IMR-90 (cell line): ENCODE data around the gene GIMAP8. TPM values are rescaled to one million over a fixed set of nuclear protein-coding genes. Genes with fewer than 3 reads are reported as not detected.

Source experiments
- ATAC-seq: fragments of 200-7000 bp; cut with Tn5 transposase; 2 replicates; pipeline ENCODE4 v1.9.1; 2020; ENCODE audit warnings: low read depth, mild to moderate bottlenecking, moderate library complexity
- BruUV-seq: library from RNA; stranded (reverse); fragments of 400-500 nt; replicated peaks from 2 replicates; lab custom pipeline; 2021; lab: Mats Ljungman, UMichigan
- CTCF ChIA-PET: fragments of 300-600 bp; formaldehyde crosslinking; extraction: SDS; loops from one replicate; lab custom pipeline; 2021; ENCODE audit warnings: antibody characterized with exemption; lab: Yijun Ruan, JAX
- POLR2A ChIA-PET: fragments of 300-600 bp; sonication (Branson Sonifier 250); formaldehyde crosslinking; loops from one replicate; lab custom pipeline; 2022; ENCODE audit warnings: antibody characterized with exemption; ENCODE audit not compliant: unreplicated experiment; lab: Charles Lee
- DNase-seq: peaks from one replicate; pipeline ENCODE4 v3.0.0; 2013
- H2AFZ ChIP-seq: replicated peaks from 2 replicates; pipeline ENCODE3; 2013; ENCODE audit warnings: low read length, mild to moderate bottlenecking; ENCODE audit not compliant: poor library complexity
- H2AK5ac ChIP-seq: 2 replicates; pipeline ENCODE4 v1.6.1; 2013; ENCODE audit warnings: low read depth, low read length, inconsistent platforms
- H2AK9ac ChIP-seq: replicated peaks from 2 replicates; pipeline ENCODE3; 2013; ENCODE audit warnings: mild to moderate bottlenecking, low read depth, low read length, moderate library complexity; ENCODE audit not compliant: poor library complexity
- H2BK120ac ChIP-seq: 2 replicates; pipeline ENCODE4 v1.6.1; 2013; ENCODE audit warnings: low read depth, low read length, inconsistent platforms
- H2BK15ac ChIP-seq: 3 replicates; pipeline ENCODE4 v1.6.1; 2013; ENCODE audit warnings: low read depth, low read length, inconsistent platforms
- H2BK20ac ChIP-seq: 2 replicates; pipeline ENCODE4 v1.6.1; 2013; ENCODE audit warnings: low read depth, mild to moderate bottlenecking, inconsistent platforms, low read length, moderate library complexity
- H2BK5ac ChIP-seq: 2 replicates; pipeline ENCODE4 v1.6.1; 2013; ENCODE audit warnings: mild to moderate bottlenecking, low read depth, low read length, inconsistent platforms; ENCODE audit not compliant: poor library complexity, severe bottlenecking
- H3K14ac ChIP-seq: replicated peaks from 2 replicates; pipeline ENCODE4 v1.6.1; 2013; ENCODE audit warnings: low read depth, low read length, inconsistent platforms
- H3K18ac ChIP-seq: 2 replicates; pipeline ENCODE4 v1.6.1; 2013; ENCODE audit warnings: low read depth, low read length, control low read depth
- H3K23ac ChIP-seq: 2 replicates; pipeline ENCODE4 v1.6.1; 2013; ENCODE audit warnings: low read depth, low read length, inconsistent platforms
- H3K27ac ChIP-seq: 2 replicates; pipeline ENCODE4 v1.5.1; 2013; ENCODE audit warnings: mild to moderate bottlenecking, control low read depth, low read length; ENCODE audit not compliant: insufficient read depth
- H3K27me3 ChIP-seq: 2 replicates; pipeline ENCODE4 v1.6.1; 2013; ENCODE audit warnings: low read length; ENCODE audit not compliant: control insufficient read depth, insufficient read depth
- H3K36me3 ChIP-seq: 2 replicates; pipeline ENCODE4 v1.6.1; 2013; ENCODE audit warnings: low read length, mixed read lengths; ENCODE audit not compliant: control insufficient read depth, insufficient read depth
- H3K4ac ChIP-seq: 2 replicates; pipeline ENCODE4 v1.6.1; 2013; ENCODE audit warnings: low read depth, low read length, inconsistent platforms
- H3K4me1 ChIP-seq: 2 replicates; pipeline ENCODE4 v1.6.1; 2013; ENCODE audit warnings: low read length, mixed read lengths; ENCODE audit not compliant: control insufficient read depth, insufficient read depth
- H3K4me2 ChIP-seq: 2 replicates; pipeline ENCODE4 v1.6.1; 2013; ENCODE audit warnings: low read depth, mild to moderate bottlenecking, control low read depth, low read length, moderate library complexity
- H3K4me3 ChIP-seq: 2 replicates; pipeline ENCODE4 v1.5.1; 2013; ENCODE audit warnings: low read depth, mild to moderate bottlenecking, control low read depth, low read length, moderate library complexity; ENCODE audit not compliant: insufficient read depth
- H3K56ac ChIP-seq: 2 replicates; pipeline ENCODE4 v1.6.1; 2013; ENCODE audit warnings: low read length, inconsistent platforms; ENCODE audit not compliant: insufficient read depth; ENCODE audit errors: extremely low read depth
- H3K79me1 ChIP-seq, 2 experiments: 2 replicates each; pipeline ENCODE4 v1.6.1; 2013; ENCODE audit warnings: low read length in 2 of 2, inconsistent platforms in 1 of 2, low read depth in 1 of 2
- H3K9ac ChIP-seq: 2 replicates; pipeline ENCODE4 v1.6.1; 2013; ENCODE audit warnings: low read depth, low read length, control low read depth
- H3K9me1 ChIP-seq: 2 replicates; pipeline ENCODE4 v1.6.1; 2013; ENCODE audit warnings: low read length, inconsistent platforms; ENCODE audit not compliant: insufficient read depth
- H3K9me3 ChIP-seq: 2 replicates; pipeline ENCODE4 v1.6.1; 2013; ENCODE audit warnings: low read length; ENCODE audit not compliant: control insufficient read depth, insufficient read depth
- H4K20me1 ChIP-seq: 2 replicates; pipeline ENCODE4 v1.6.1; 2013; ENCODE audit warnings: low read length, inconsistent platforms; ENCODE audit not compliant: insufficient read depth
- H4K5ac ChIP-seq: 2 replicates; pipeline ENCODE4 v1.6.1; 2013; ENCODE audit warnings: mild to moderate bottlenecking, low read depth, low read length, control low read depth
- H4K8ac ChIP-seq, 2 experiments: 2 replicates each; pipeline ENCODE4 v1.6.1; 2013; ENCODE audit warnings: low read depth in 2 of 2, low read length in 2 of 2, control low read depth in 1 of 2, inconsistent platforms in 1 of 2
- H4K91ac ChIP-seq: 2 replicates; pipeline ENCODE4 v1.6.1; 2013; ENCODE audit warnings: low read depth, low read length, inconsistent platforms; ENCODE audit not compliant: insufficient read depth
- BHLHE40 ChIP-seq: fragments of 150-350 bp; IDR thresholded peaks from 2 replicates; pipeline ENCODE4 v1.6.1; 2016; ENCODE audit warnings: mild to moderate bottlenecking, low read depth, low read length
- CEBPB ChIP-seq: IDR thresholded peaks from 2 replicates; pipeline ENCODE4 v1.6.1; 2012; ENCODE audit warnings: low read depth, low read length, improper control_type of control experiment
- CHD1 ChIP-seq: IDR thresholded peaks from 2 replicates; pipeline ENCODE4 v1.6.1; 2012; ENCODE audit warnings: low read depth, low read length, improper control_type of control experiment
- ELK1 ChIP-seq: fragments of 150-350 bp; IDR thresholded peaks from 2 replicates; pipeline ENCODE4 v1.6.1; 2016; ENCODE audit warnings: low read depth, mild to moderate bottlenecking, low read length, moderate library complexity, borderline replicate concordance
- FOS ChIP-seq: fragments of 150-350 bp; IDR thresholded peaks from 2 replicates; pipeline ENCODE4 v1.6.1; 2016; ENCODE audit warnings: low read depth, low read length
- MAFK ChIP-seq: IDR thresholded peaks from 2 replicates; pipeline ENCODE4 v1.6.1; 2012; ENCODE audit warnings: low read depth, low read length, improper control_type of control experiment
- MAZ ChIP-seq: IDR thresholded peaks from 2 replicates; pipeline ENCODE4 v1.6.1; 2012; ENCODE audit warnings: low read depth, mild to moderate bottlenecking, low read length, improper control_type of control experiment, moderate library complexity, borderline replicate concordance
- MXI1 ChIP-seq: IDR thresholded peaks from 2 replicates; pipeline ENCODE4 v1.6.1; 2012; ENCODE audit warnings: low read depth, mild to moderate bottlenecking, low read length, moderate library complexity, borderline replicate concordance
- NFE2L2 ChIP-seq: fragments of 150-350 bp; IDR thresholded peaks from 2 replicates; pipeline ENCODE4 v1.6.1; 2016; ENCODE audit warnings: low read depth, mild to moderate bottlenecking, low read length
- POLR2A ChIP-seq: IDR thresholded peaks from 2 replicates; pipeline ENCODE4 v1.6.1; 2012; ENCODE audit warnings: mild to moderate bottlenecking, low read depth, low read length
- RAD21 ChIP-seq: IDR thresholded peaks from 2 replicates; pipeline ENCODE4 v1.6.1; 2012; ENCODE audit warnings: low read length, improper control_type of control experiment
- RCOR1 ChIP-seq: IDR thresholded peaks from 2 replicates; pipeline ENCODE4 v1.6.1; 2012; ENCODE audit warnings: mild to moderate bottlenecking, low read length, improper control_type of control experiment; ENCODE audit not compliant: insufficient replicate concordance
- RFX5 ChIP-seq: IDR thresholded peaks from 2 replicates; pipeline ENCODE4 v1.8.0; 2012; ENCODE audit warnings: low read depth, mild to moderate bottlenecking, low read length, moderate library complexity
- SMC3 ChIP-seq: fragments of 150-350 bp; IDR thresholded peaks from 2 replicates; pipeline ENCODE4 v1.6.1; 2016; ENCODE audit warnings: low read depth, mild to moderate bottlenecking, antibody characterized with exemption, low read length, moderate library complexity
- USF2 ChIP-seq: fragments of 150-350 bp; IDR thresholded peaks from 2 replicates; pipeline ENCODE4 v1.6.1; 2017; ENCODE audit warnings: mild to moderate bottlenecking, antibody characterized with exemption, low read length, low read depth
- WGBS, 2 experiments: methylation state at CpG; one replicate each; pipeline versions ENCODE4 v1.1.5 to v1.1.7; 2013; ENCODE audit warnings: missing lambda C conversion rate in 2 of 2; ENCODE audit not compliant: insufficient read length in 1 of 2; ENCODE audit errors: extremely low coverage in 2 of 2; 5-methylcytosine and 5-hydroxymethylcytosine counted together
- dilution Hi-C: fragments of 300-500 bp; cut with HindIII; formaldehyde crosslinking; loops from one replicate; pipeline ENCODE4 v1.14.3; 2018; ENCODE audit warnings: low sequenced_read_pairs; ENCODE audit not compliant: unreplicated experiment
- in situ Hi-C: fragments of 300-500 bp; cut with MboI; formaldehyde crosslinking; loops from 3 replicates; pipeline ENCODE4 v1.14.3; 2019; ENCODE audit warnings: low sequenced_read_pairs, inconsistent platforms, mixed read lengths
- intact Hi-C: fragments of 100-400 bp; cut with micrococcal nuclease; formaldehyde crosslinking; loops from 2 replicates; pipeline ENCODE4 v1.10.0; 2022
- polyA plus RNA-seq, 3 experiments: library from polyadenylated mRNA; depleted of rRNA; stranded (reverse); fragments of >200 nt; gene quantifications; 2 replicates each; pipeline ENCODE4 v1.2.3, GENCODE V29; 2012; ENCODE audit warnings: low replicate concordance in 1 of 3
- total RNA-seq: library from RNA; depleted of rRNA; stranded (reverse); fragments of >200 nt; gene quantifications from 2 replicates; pipeline ENCODE4 v1.2.3, GENCODE V29; 2012
- TF ChIP-seq, protein P1 (sequence below): conservative IDR thresholded peaks from 2 replicates; pipeline ENCODE4 v1.5.1; 2012; ENCODE audit warnings: mild to moderate bottlenecking, low read depth, low read length, improper control_type of control experiment

GIMAP8 gene
- total and polyA plus RNA-seq, 2 of the 4 experiments (the other 2 are of a cell fraction), result not detected

GRCh38 chr7:150410131-150410530 is 40.3 kb upstream of the GIMAP8 start:
- Histone ChIP-seq H3K4me2 (no peak overlapping the region), H2BK120ac (no peak overlapping the region), H3K14ac (no peak overlapping the region), H3K36me3 (no peaks in the 10 kb centered on the region; the same call in 1 of the 2 replicates), H2BK20ac (no peak overlapping the region), H3K4ac (no peak overlapping the region), H2AK5ac (no peak overlapping the region), H4K5ac (no peak overlapping the region), H3K4me1 (peaks cover 10% of the 10 kb centered on the region), H3K4me3 (no peak overlapping the region), H3K56ac (no peak overlapping the region), H2BK5ac (no peak overlapping the region), H2BK15ac (no peak overlapping the region), H3K79me1 (peaks cover 0 to 15% of the 10 kb centered on the region in 2 experiments; a peak in 3 of 4 replicates), H2AK9ac (peak overlapping the region; percentile 3), H4K20me1 (no peaks in the 10 kb centered on the region; the same call in 1 of the 2 replicates), H2AFZ (no peak overlapping the region), H4K91ac (no peak overlapping the region), H3K23ac (no peak overlapping the region), H3K27ac (no peak overlapping the region), H3K27me3 (no peaks in the 10 kb centered on the region), H3K9me3 (no peaks in the 10 kb centered on the region), H3K9ac (no peak overlapping the region), H3K18ac (no peak overlapping the region), H3K9me1 (peaks cover 13% of the 10 kb centered on the region), H4K8ac (no peak overlapping the region)
- WGBS, 2 experiments, result 91% methylated on average over 3 of the region's 7 CpGs; no CpG with 5 or more reads in 1 of the 2 experiments
- intact Hi-C loops (no loop called here), dilution Hi-C loops (no loop called here), in situ Hi-C loops (loop anchor here (25.0 kb wide), 2 partner anchors 548 to 577 kb away; partner anchors contain the start of genes ATP6V0E2, KCNH2 and NOS3)
- no TSS peak for BruUV-seq
- CTCF ChIA-PET, result no interaction called here
- TF ChIP-seq USF2 (no peak), ELK1 (no peak), POLR2A (no peak), RAD21 (no peak), RCOR1 (no peak), CHD1 (no peak), SMC3 (no peak), MAZ (no peak), MAFK (no peak), RFX5 (no peak), BHLHE40 (no peak), MXI1 (no peak), CEBPB (no peak), FOS (no peak), NFE2L2 (no peak)
- TF ChIP-seq, protein P1, sequence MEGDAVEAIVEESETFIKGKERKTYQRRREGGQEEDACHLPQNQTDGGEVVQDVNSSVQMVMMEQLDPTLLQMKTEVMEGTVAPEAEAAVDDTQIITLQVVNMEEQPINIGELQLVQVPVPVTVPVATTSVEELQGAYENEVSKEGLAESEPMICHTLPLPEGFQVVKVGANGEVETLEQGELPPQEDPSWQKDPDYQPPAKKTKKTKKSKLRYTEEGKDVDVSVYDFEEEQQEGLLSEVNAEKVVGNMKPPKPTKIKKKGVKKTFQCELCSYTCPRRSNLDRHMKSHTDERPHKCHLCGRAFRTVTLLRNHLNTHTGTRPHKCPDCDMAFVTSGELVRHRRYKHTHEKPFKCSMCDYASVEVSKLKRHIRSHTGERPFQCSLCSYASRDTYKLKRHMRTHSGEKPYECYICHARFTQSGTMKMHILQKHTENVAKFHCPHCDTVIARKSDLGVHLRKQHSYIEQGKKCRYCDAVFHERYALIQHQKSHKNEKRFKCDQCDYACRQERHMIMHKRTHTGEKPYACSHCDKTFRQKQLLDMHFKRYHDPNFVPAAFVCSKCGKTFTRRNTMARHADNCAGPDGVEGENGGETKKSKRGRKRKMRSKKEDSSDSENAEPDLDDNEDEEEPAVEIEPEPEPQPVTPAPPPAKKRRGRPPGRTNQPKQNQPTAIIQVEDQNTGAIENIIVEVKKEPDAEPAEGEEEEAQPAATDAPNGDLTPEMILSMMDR, result no peak
- POLR2A ChIA-PET, result no interaction called here
- ATAC-seq (no peak), DNase-seq (no peak)
